Keratinocyte (primary cell): Measurements from ENCODE around the gene GRHL3. TPM values are rescaled to one million over a fixed set of nuclear protein-coding genes. Genes with fewer than 3 reads are reported as not detected.

Source experiments
- DNase-seq: peaks from one replicate; pipeline ENCODE4 v3.0.0-alpha.2; 2011; ENCODE audit warnings: low read depth, missing footprints, low spot score
- FAIRE-seq: peaks from 2 replicates; lab custom pipeline; 2011; peaks lifted over from hg19 to GRCh38; lab: Jason Lieb, UNC
- H2AFZ ChIP-seq: 2 replicates; pipeline ENCODE4 v1.6.0; 2012; ENCODE audit warnings: low read length, control low read depth, inconsistent platforms; ENCODE audit not compliant: control insufficient read depth
- H3K27ac ChIP-seq: 2 replicates; pipeline ENCODE4 v1.5.1; 2011; ENCODE audit warnings: low read length; ENCODE audit not compliant: control insufficient read depth, insufficient read depth
- H3K27me3 ChIP-seq: 3 replicates; pipeline ENCODE4 v1.6.0; 2011; ENCODE audit warnings: low read length; ENCODE audit not compliant: control insufficient read depth, insufficient read depth; ENCODE audit errors: extremely low read depth
- H3K36me3 ChIP-seq, 2 experiments: 2 replicates in 1 of 2; 3 replicates in 1 of 2; pipeline ENCODE4 v1.5.1; 2011; ENCODE audit warnings: low read length in 2 of 2, mild to moderate bottlenecking in 1 of 2; ENCODE audit not compliant: control insufficient read depth in 2 of 2, insufficient read depth in 2 of 2; ENCODE audit errors: extremely low read depth in 1 of 2
- H3K4me1 ChIP-seq: 3 replicates; pipeline ENCODE4 v1.5.1; 2011; ENCODE audit warnings: low read length; ENCODE audit not compliant: control insufficient read depth, insufficient read depth; ENCODE audit errors: extremely low read depth
- H3K4me2 ChIP-seq: 3 replicates; pipeline ENCODE4 v1.6.0; 2011; ENCODE audit warnings: low read depth, low read length; ENCODE audit not compliant: control insufficient read depth, insufficient read depth; ENCODE audit errors: extremely low read depth
- H3K4me3 ChIP-seq, 3 experiments: fragments of 200-600 bp in 1 of 3; sonication (generic) in 1 of 3; 2 replicates in 2 of 3; 3 replicates in 1 of 3; pipeline ENCODE4 v1.5.1; 2011 to 2016; ENCODE audit warnings: low read length in 3 of 3, mild to moderate bottlenecking in 3 of 3, control low read depth in 2 of 3, inconsistent platforms in 1 of 3, low read depth in 1 of 3, mixed read lengths in 1 of 3, mixed run types in 1 of 3, moderate library complexity in 1 of 3; ENCODE audit not compliant: control insufficient read depth in 2 of 3, insufficient read depth in 2 of 3; ENCODE audit errors: extremely low read depth in 1 of 3
- H3K79me2 ChIP-seq: 2 replicates; pipeline ENCODE4 v1.6.0; 2012; ENCODE audit warnings: low read length; ENCODE audit not compliant: control insufficient read depth, insufficient read depth
- H3K9ac ChIP-seq: 3 replicates; pipeline ENCODE4 v1.6.0; 2011; ENCODE audit warnings: low read length; ENCODE audit not compliant: control insufficient read depth, insufficient read depth; ENCODE audit errors: extremely low read depth
- H3K9me1 ChIP-seq: 3 replicates; pipeline ENCODE4 v1.6.0; 2011; ENCODE audit warnings: low read length; ENCODE audit not compliant: control insufficient read depth, insufficient read depth; ENCODE audit errors: extremely low read depth
- H3K9me3 ChIP-seq: 2 replicates; pipeline ENCODE4 v1.5.1; 2012; ENCODE audit warnings: low read depth, low read length; ENCODE audit not compliant: control insufficient read depth
- H4K20me1 ChIP-seq: 3 replicates; pipeline ENCODE4 v1.6.0; 2011; ENCODE audit warnings: low read length; ENCODE audit not compliant: control insufficient read depth, insufficient read depth; ENCODE audit errors: extremely low read depth
- EZH2 ChIP-seq: IDR thresholded peaks from one replicate; pipeline ENCODE4 v1.6.1; 2012; ENCODE audit warnings: inconsistent platforms, mild to moderate bottlenecking, low read length, moderate library complexity
- dilution Hi-C: fragments of 300-500 bp; cut with MboI; formaldehyde crosslinking; loops from one replicate; pipeline ENCODE4 v1.7.0; 2020; ENCODE audit warnings: low sequenced_read_pairs; ENCODE audit not compliant: extremely low pct_ligation_motif_present
- polyA plus RNA-seq, 5 experiments: library from polyadenylated mRNA; depleted of rRNA in 3 of 5; stranded (reverse) in 3 of 5; stranded (forward) in 1 of 5; unstranded in 1 of 5; fragments of >200 nt; gene quantifications; 1 replicate in 1 of 5; 2 replicates in 3 of 5; 3 replicates in 1 of 5; pipeline versions ENCODE4 v1.2.1 to v1.2.3, GENCODE V29; 2011 to 2012; ENCODE audit warnings: missing spikeins in 2 of 5, low read depth in 1 of 5, low replicate concordance in 1 of 5
- TF ChIP-seq, protein P1 (sequence below), 3 experiments: IDR thresholded peaks in 1 of 3; conservative IDR thresholded peaks in 1 of 3; optimal IDR thresholded peaks in 1 of 3; 2 replicates in 2 of 3; 3 replicates in 1 of 3; pipeline versions ENCODE3 to v1.5.1; 2011; ENCODE audit warnings: low read length in 3 of 3, mild to moderate bottlenecking in 3 of 3, moderate library complexity in 2 of 3, control low read depth in 1 of 3, inconsistent platforms in 1 of 3; ENCODE audit not compliant: insufficient read depth in 2 of 3; ENCODE audit errors: extremely low read depth in 1 of 3

The GRHL3 gene
- polyA plus RNA-seq, 1 donor (not counting 4 experiments of a cell fraction or from before 2014, with no cell fraction given) = 13.0 TPM

GRCh38 chr1:24337455-24337854 lies 18.3 kb downstream of the GRHL3 start:
- dilution Hi-C loops = no loop called here
- Histone ChIP-seq H3K9me1 (no peaks in the 10 kb centered on the region), H3K4me3 (no peak overlapping the region), H3K36me3 (peaks cover 0 to 34% of the 10 kb centered on the region in 2 experiments), H3K9ac (no peak overlapping the region), H3K4me2 (no peak overlapping the region), H2AFZ (no peak overlapping the region), H3K4me1 (peaks cover 4% of the 10 kb centered on the region), H3K79me2 (no peaks in the 10 kb centered on the region), H4K20me1 (no peaks in the 10 kb centered on the region), H3K27me3 (no peaks in the 10 kb centered on the region), H3K27ac (no peak overlapping the region), H3K9me3 (no peaks in the 10 kb centered on the region)
- FAIRE-seq (no peak), DNase-seq (no peak)
- no peak for TF ChIP-seq EZH2
- TF ChIP-seq, protein P1, sequence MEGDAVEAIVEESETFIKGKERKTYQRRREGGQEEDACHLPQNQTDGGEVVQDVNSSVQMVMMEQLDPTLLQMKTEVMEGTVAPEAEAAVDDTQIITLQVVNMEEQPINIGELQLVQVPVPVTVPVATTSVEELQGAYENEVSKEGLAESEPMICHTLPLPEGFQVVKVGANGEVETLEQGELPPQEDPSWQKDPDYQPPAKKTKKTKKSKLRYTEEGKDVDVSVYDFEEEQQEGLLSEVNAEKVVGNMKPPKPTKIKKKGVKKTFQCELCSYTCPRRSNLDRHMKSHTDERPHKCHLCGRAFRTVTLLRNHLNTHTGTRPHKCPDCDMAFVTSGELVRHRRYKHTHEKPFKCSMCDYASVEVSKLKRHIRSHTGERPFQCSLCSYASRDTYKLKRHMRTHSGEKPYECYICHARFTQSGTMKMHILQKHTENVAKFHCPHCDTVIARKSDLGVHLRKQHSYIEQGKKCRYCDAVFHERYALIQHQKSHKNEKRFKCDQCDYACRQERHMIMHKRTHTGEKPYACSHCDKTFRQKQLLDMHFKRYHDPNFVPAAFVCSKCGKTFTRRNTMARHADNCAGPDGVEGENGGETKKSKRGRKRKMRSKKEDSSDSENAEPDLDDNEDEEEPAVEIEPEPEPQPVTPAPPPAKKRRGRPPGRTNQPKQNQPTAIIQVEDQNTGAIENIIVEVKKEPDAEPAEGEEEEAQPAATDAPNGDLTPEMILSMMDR (optimal IDR thresholded peaks at IDR 0.05 in 1 of 3, IDR thresholded peaks at IDR 0.05 in 1 of 3, conservative IDR thresholded peaks at IDR 0.05 in 1 of 3; ENCODE audit: extremely low read depth in 1 of 3, insufficient read depth in 2 of 3, low read length in 3 of 3) = no peak

DNA sequence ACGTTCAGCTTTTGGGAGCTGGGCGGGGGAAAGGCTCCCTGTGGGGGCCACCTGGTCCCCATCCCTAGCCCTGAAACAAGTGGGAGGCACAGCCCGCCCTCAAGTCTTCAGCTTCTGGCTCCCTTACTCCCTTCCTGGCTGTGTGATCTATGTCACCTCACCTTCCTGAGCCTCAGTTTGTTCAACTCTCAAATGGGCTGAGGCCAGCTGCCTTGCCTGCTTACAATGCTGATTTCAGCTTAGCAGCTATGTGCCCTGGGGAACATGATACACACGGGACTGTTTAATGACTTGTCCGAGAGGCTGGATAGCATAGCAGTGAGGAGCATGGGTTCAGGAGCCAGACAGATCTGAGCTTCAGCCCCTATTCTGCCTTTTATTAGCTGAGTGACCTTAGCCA lies 19.3 kb downstream of the GRHL3 start:
- H3K9me1 ChIP-seq = no peaks in the 10 kb centered on the region
- no peak for TF ChIP-seq EZH2
- TF ChIP-seq, protein P1 (optimal IDR thresholded peaks at IDR 0.05 in 1 of 3, IDR thresholded peaks at IDR 0.05 in 1 of 3, conservative IDR thresholded peaks at IDR 0.05 in 1 of 3; ENCODE audit: extremely low read depth in 1 of 3, insufficient read depth in 2 of 3, low read length in 3 of 3) = no peak
- FAIRE-seq (no peak), DNase-seq (no peak)
- no peak overlapping the region for H2AFZ ChIP-seq
- no peaks in the 10 kb centered on the region for H4K20me1 ChIP-seq
- peaks cover 4% of the 10 kb centered on the region for H3K4me1 ChIP-seq
- H3K9ac ChIP-seq = no peak overlapping the region
- no peak overlapping the region for H3K4me2 ChIP-seq
- H3K36me3 ChIP-seq = peaks cover 0 to 36% of the 10 kb centered on the region in 2 experiments
- H3K4me3 ChIP-seq = no peak overlapping the region
- dilution Hi-C loops = no loop called here
- no peaks in the 10 kb centered on the region for H3K79me2 ChIP-seq
- no peaks in the 10 kb centered on the region for H3K27me3 ChIP-seq
- no peaks in the 10 kb centered on the region for H3K9me3 ChIP-seq
- H3K27ac ChIP-seq = no peak overlapping the region
